Muscle of arm (tissue), 12 donors: Measurements from ENCODE around the gene OXCT2. TPM values are rescaled to one million over a fixed set of nuclear protein-coding genes. Genes with fewer than 3 reads are reported as not detected.
"Not testable (repeated sequence)": the region's sequence is repeated elsewhere in the genome, so short reads cannot be mapped to it uniquely, and the experiment has no call there.

ENCODE experiments used
- DNase-seq: peaks from one replicate; pipeline ENCODE4 v3.0.0-alpha.2; 2013
- polyA plus RNA-seq, 12 donors: library from polyadenylated mRNA; unstranded; fragments of 120-200 nt; gene quantifications; one replicate each; pipeline ENCODE4 v1.2.1, GENCODE V29; 2013; ENCODE audit not compliant: insufficient read length in 12 of 12

The OXCT2 gene
- polyA plus RNA-seq, 12 donors: 0.09 to 0.66 (median 0.21) TPM; not detected in 5

DNA sequence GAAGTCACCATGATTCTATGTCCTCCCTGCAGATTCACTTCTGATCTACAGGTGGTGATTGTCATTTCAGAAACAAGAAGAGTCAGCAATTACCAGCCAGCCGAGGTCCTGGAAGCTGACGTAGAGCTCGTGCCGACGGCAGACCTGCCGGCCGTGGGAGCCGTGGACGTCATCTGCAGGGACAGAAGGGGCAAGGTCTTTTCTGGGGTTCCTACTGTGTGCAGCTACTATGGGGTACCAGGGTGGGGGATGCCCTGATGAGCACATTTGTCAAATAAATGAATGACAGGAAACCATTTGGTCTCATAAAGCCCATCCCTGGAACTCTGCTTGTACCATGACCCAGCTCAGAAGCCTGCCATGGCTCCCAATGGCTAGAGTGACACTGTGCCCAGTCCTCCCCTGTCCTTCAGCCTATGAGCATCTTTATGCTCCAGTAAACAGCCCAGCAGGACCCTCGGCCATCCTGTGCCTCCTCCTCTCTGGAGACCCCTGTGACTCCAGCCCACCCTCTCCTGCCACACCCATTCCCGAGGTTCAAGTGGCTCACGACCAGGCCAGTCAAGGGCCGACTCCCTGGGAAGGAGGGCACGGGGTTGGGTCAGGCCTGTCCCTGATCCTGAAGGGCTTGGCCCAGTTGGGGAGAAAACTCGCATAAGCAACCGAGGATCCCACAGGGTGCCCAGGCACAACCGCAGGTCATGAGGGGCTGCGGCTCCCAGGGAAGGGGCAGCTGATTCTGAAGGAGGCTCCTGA is 7.4 kb downstream of the OXCT2 start:
- DNase-seq: not testable (repeated sequence)

DNA sequence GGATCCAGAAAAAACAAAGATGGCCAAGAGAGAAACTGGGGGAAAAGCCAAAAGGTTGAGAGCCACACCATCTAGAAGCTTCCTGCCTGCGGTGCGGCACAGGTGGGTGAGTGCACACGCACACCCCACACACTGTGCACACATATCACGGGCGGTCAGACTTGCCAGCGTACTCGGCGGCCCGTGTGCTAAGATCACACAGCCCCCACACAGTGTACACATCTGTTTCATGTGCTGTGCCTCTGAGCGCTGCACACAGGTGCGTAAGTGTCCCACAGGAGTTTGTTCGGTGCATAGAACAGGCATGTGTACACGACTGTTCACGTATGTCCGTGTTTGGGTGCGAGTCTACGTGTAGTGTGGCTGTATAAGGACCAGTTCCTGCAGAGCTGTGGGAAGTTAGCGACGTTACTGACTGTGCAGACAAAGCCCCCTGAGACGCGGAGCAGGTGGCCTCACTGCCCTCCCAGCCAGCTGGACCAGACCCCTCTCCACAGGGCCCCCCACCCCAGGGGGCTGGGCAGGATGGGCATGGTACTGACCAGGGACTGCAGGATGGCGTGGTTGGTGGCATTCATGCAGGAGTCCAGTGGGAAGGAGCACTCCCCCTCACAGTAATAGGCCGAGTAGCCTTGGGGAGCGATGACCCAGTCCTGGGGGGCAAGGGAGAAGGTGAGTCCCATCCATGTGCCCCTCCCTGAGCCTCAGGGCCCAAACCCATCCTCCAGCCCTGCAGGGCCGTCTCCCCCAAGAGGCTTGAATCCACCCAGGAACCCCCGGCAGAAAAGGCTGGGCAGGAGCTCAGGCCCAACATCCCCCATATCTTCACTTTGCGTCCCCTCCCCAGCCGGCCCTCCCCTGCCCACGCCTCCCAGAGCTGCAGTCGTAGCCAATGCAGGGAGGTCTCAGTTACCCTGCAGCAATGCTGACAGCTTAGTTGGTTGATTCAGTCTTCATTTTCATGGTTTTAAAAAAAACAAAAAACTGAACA is 8.3 kb downstream of the OXCT2 start:
- no peak for DNase-seq

GRCh38 chr1:39761557-39762260 is 9.4 kb downstream of the OXCT2 start:
- no peak for DNase-seq

DNA sequence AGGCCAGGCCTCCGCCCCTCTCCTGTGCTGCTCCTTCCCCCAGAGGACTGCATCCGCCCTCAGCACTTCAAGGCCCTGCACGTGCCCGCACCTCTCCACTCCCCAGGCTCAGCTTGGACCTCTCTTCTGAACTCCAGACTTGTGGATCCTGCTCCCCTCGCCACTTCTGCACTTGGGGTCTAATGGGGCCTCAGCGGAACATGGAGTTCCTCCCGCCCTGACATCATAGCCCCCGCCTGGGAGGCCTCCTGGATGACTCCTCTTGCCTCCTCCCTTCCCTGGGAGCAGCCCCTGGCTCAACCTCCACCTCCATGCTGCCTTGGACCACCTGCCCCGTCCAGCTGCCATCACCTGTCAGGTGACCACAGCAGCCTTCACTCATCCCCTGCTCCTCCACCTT is 10.1 kb downstream of the OXCT2 start:
- DNase-seq: no peak

DNA sequence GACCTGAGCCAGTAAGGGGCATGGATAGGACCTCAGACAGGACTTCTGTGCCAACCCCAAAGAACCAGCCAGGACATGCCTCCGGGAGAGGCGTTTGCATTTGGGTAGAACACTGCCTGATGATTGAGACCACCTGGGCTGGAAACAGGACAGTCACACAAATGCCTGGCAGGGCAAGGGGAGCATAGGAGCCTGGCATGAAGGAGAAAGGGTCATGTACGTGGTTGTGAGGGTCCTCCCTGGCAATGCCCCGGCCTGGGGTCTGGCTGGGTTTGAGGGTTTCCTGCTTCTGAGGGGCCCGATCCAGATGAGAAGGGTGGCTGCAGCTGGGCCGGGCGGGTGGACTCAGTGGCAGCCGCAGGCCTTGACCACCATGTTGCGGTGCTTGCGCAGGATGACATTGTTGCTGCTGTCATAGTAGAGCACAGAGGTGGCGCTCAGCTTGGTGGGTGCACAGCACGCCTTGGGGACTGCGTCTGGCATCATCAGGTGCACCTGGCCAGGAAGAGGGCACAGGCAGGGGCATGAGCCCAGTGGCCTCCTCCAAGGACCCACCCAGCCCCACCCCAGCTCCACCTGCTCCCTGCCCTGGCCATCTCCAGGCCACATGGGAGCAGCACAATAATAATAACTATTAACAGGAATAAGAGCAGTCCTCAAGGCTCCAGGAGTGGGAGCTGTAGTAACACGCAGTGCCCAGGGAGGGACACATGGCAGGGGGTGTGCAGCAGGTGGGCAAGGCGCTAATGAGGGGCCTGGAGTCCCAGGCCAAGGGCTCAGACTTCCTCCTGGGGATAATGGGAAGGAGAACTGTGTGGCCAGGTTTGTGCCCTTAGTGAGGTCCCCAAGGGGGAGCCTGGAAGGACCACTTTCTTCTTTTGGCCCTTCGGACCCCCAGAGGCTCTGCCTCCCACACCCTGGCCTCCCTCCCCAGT is 10.8 kb downstream of the OXCT2 start:
- DNase-seq: no peak

DNA sequence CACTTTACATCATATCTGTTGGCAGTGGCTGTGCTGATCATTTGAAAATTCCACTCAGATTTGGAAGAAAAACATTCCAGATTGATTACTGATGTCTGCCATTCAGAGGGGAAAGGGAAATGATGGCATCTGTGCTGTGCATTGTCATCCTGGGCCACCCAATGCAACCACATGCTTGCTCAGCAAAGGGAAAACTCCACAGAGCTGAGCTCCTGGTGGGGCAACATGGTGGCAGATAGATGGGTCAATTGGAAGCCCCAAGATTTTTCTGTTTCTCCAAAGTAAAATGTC is 11.8 kb downstream of the OXCT2 start:
- DNase-seq: no peak

GRCh38 chr1:39758556-39759435 is 12.4 kb downstream of the OXCT2 start:
- DNase-seq: no peak

DNA sequence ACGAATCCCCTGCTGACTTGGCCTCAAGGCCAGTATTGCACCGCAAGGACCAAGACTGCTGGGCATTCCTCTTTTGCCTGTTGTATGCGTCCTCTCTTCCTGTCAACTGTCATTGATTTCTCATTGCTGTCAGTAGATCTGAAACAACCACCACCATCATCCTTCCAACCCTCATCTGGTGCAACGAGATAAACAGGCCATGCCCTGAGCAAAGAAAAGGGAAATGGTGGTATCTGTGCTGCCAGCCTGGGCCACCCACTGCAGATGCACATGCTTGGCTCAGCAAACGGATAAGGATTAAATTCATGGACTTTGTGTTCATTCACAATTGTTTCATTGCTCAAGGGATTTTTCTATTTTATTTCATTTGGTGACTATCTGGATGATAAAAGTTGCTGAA is 13.6 kb downstream of the OXCT2 start:
- no peak for DNase-seq

- no peak for DNase-seq
Measured at GRCh38 chr1:39755965-39756659, 15.0 kb downstream of the OXCT2 start.

DNA sequence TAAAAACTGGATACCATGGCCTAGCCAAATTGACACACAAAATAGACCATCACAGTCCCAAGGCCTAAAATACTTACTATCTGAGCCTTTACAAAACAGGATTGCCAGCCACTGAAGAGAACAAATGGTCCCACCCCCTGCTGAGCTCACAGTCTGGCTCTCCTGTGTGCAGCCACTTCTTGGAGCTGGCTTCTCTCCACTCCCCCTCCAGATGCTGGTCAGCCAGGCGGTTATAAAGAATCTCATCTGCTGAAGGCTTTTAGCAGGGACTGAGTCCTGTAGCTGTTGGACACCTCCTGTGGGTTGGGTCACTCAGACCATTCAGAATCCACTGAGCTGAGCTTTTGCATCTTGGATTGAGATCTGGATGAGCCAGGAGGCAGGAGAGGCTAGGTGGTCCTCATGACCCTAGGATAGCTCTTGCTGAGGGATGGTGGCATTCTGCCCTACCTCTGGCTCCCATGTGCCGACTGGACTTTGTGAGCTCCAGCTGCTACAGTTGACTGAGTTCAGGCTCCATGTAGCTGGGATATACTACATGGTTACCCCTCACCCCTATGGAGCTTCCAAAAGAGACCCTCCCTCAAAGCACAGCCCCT is 16.1 kb downstream of the OXCT2 start:
- no peak for DNase-seq

DNA sequence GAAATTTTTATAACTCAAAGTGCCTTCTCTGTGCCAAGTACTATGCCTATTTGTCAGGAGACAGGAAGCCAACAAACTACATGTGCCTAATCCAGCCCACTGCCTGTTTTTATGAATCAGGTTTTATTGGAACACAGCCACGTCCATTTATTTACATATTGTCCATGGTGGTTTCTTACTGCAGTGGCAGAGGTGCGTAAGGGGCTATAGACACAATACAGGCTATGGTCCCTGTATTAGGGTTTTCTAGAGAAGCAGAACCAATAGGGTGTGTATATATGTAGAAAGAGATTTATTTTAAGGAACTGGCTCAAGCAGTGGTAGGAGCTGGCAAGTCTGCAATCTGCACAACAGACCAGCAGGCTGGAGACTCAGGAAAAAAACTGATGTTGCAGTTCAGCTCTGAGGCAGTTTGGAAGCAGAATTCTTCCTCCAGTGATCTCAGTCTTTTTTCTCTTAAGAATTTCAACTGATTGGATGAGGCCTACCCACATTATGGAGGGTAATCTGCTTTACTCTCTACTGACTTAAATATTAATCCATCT is 17.1 kb downstream of the OXCT2 start:
- no peak for DNase-seq

DNA sequence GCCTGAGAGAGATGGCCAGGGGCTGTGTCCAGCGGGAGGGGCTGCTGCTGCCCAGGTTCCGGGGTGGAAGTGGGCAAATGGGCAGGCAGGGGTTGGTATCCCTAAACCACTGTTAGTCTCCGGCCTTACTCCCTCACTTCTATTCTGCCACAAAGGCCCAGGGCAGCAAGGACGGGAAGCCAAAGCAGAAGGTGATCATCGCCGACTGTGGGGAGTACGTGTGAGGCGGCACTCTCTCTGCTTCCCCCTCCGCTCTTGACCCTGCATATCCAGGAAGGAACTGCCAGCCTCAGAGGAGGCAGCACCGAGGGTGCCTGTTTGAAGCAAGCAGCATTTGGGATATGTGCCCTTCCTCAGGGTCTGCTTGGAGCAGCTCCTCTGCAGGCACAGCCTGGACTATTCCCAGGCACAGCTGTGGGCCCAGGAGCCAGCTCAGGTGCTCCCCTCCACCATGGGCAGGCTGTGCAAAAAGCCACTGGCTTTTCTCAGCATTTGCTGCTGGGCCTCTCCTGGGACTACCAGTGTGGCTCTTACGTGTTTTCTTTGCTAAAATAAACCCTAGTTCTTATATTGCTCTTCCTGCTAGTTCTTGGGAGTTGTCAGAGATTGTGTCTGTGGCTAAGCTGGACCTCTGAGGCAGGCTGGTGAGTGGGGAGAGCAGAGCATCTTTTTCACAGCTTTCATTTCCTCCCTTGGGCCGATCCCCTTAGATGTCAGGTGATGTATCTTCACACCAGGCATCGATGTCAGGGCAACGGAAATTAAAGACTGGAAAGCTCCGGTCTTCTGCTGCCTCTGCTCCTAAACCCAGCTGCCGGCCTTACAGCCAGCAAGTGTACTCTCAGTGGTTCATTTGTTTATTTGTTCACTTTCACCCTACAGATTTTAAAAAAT is 17.8 kb downstream of the OXCT2 start:
- no peak for DNase-seq

- no peak for DNase-seq
Measured at GRCh38 chr1:39752703-39753102, 18.4 kb downstream of the OXCT2 start.

DNA sequence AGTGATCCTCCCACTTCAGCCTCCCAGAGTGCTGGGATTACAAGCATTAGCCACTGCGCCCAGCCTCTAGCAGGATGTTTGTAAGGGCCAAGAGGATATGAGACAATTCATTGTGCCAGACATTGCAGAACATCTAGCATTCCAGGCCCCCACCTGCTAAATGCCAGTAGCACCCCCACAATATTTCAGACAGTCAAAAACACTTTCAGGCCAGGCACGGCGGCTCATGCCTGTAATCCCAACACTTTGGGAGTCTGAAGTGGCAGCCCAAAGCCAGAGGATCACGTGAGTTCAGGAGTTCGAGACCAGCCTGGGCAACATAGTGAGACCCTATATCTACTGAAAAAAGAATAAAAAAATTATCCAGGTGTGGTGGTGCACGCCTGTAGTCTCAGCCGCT is 19.6 kb downstream of the OXCT2 start:
- no peak for DNase-seq

DNA sequence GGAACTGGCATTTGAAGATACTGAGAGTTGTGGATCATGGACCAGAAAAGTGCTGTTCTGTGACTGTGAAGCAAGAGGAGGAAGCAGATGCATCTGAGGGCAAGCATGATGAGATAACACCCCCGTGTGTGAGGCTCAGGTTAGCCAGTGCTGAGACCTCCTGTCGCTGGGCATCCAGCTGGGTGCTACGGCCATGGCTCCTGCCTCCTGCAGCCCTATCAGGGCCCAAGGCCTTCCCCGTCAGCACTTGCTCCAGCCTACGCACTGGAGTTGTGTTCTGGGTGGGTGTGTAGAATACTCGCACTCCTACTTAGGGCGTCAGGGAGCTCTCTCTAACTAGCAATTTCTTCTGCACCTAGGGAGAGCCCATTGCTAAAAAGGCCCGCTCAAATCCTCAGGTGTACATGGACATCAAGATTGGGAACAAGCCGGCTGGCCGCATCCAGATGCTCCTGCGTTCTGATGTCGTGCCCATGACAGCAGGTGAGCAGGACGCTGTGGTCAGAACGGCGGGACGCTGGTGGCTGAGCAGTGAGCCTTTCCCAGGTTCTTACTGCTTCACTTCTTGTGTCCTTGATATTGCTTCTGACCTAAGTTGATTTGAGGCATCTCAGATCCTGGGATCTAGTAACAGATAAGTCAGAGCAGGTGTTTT is 26.0 kb downstream of the OXCT2 start:
- no peak for DNase-seq

DNA sequence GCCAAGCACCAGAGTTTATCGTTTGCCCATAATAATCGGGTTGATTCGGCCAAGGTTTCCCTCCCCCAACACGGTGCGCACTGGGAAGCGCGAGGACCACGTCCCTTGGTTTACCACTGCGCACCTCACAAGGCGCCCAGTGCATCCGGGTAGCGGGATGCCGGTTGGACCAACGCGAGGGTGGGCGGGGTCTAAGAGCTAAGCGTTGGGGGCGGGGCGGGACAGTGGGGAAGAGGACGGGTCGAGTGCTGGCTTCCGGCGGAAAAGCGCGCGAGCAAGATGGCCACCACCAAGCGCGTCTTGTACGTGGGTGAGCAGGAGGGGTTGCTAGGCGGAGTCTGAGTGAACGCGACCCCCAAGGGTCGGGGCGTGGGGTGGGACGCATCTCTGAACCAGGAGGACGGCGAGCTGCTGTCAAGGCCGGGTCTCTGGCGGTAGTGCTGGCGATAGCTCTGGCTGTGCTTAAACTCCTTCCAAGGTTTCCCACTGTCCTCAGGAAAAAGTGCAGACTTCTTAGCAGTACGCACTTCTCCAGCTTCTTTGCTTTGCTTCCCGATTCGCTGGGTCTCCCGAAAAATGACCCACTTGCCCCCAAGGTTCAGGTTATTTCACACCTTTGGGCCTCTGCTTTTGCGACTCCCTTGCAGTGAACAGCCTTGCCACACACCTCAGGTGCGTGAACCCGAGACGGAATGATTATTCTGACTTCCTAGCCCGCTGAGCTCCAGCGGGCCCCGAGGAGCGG is 32.4 kb downstream of the OXCT2 start, which contains the start of gene PPIE:
PPIE (plus strand) TSS at position 261 of the 745 bp plus-strand sequence; CDS start at position 280, 19 bp downstream.
- peak; percentile 89 for DNase-seq
